HEK293 (cell line): Measurements from ENCODE around the gene ELAVL4.

Experiments used
- CTCF ChIA-PET: fragments of 350-600 bp; formaldehyde crosslinking; extraction: SDS; loops from one replicate; lab custom pipeline; 2021; ENCODE audit warnings: antibody characterized with exemption; lab: Yijun Ruan, JAX
- POLR2A ChIA-PET: fragments of 300-600 bp; formaldehyde crosslinking; extraction: SDS; loops from one replicate; lab custom pipeline; 2020; ENCODE audit warnings: antibody characterized with exemption, inconsistent platforms; lab: Yijun Ruan, JAX
- H3K27ac ChIP-seq: fragments of 200-500 bp; sonication (Bioruptor generic); 2 replicates; pipeline ENCODE4 v1.5.1; 2014; ENCODE audit warnings: low read depth, low read length, control low read depth, inconsistent platforms; ENCODE audit errors: extremely low read depth
- H3K36me3 ChIP-seq, 2 experiments: fragments of 200-500 bp in 1 of 2; sonication (Bioruptor generic) in 1 of 2; 1 replicate in 1 of 2; 2 replicates in 1 of 2; pipeline ENCODE4 v1.5.1; 2014 to 2017; ENCODE audit warnings: inconsistent platforms in 2 of 2, low read length in 2 of 2; ENCODE audit not compliant: control insufficient read depth in 2 of 2, insufficient read depth in 1 of 2
- H3K4me1 ChIP-seq: fragments of 200-500 bp; sonication (Bioruptor generic); 2 replicates; pipeline ENCODE4 v1.5.1; 2014; ENCODE audit warnings: mild to moderate bottlenecking, low read length, inconsistent platforms; ENCODE audit not compliant: control insufficient read depth, insufficient read depth
- H3K4me3 ChIP-seq: 2 replicates; pipeline ENCODE4 v1.5.1; 2011; ENCODE audit warnings: low read depth, mild to moderate bottlenecking, control low read depth, low read length, moderate library complexity
- H3K9me3 ChIP-seq: fragments of 200-500 bp; sonication (Bioruptor generic); 2 replicates; pipeline ENCODE4 v1.5.1; 2014; ENCODE audit warnings: low read depth, low read length, inconsistent platforms; ENCODE audit not compliant: control insufficient read depth, insufficient read depth
- CTCF ChIP-seq: fragments of 450-650 bp; formaldehyde crosslinking; IDR thresholded peaks from 2 replicates; pipeline ENCODE4 v1.5.1; 2016; ENCODE audit warnings: missing biosample characterization, missing genetic modification characterization
- HOXC10 ChIP-seq: sonication (generic); formaldehyde crosslinking; IDR thresholded peaks from 2 replicates; pipeline ENCODE4 v1.8.1; 2023; ENCODE audit warnings: mild to moderate bottlenecking, missing genetic modification reagents
- KLF7 ChIP-seq: fragments of 450-650 bp; formaldehyde crosslinking; IDR thresholded peaks from 2 replicates; pipeline ENCODE4 v1.5.1; 2016; ENCODE audit warnings: missing biosample characterization, missing genetic modification characterization, borderline replicate concordance
- KLF9 ChIP-seq: fragments of 450-650 bp; formaldehyde crosslinking; IDR thresholded peaks from 2 replicates; pipeline ENCODE4 v1.5.1; 2016; ENCODE audit warnings: missing biosample characterization, missing genetic modification characterization, low read depth
- MEIS1 ChIP-seq: sonication (generic); formaldehyde crosslinking; IDR thresholded peaks from 2 replicates; pipeline ENCODE4 v1.8.1; 2022; ENCODE audit warnings: missing genetic modification reagents, mild to moderate bottlenecking, borderline replicate concordance
- PBX3 ChIP-seq: sonication (generic); formaldehyde crosslinking; IDR thresholded peaks from 2 replicates; pipeline ENCODE4 v1.8.1; 2022; ENCODE audit warnings: mild to moderate bottlenecking, moderate library complexity, missing genetic modification reagents
- REPIN1 ChIP-seq: fragments of 450-650 bp; formaldehyde crosslinking; IDR thresholded peaks from 2 replicates; pipeline ENCODE4 v1.5.1; 2017; ENCODE audit warnings: missing biosample characterization, missing genetic modification characterization, low read depth
- REST ChIP-seq: fragments of 450-650 bp; formaldehyde crosslinking; IDR thresholded peaks from 2 replicates; pipeline ENCODE4 v1.5.1; 2016; ENCODE audit warnings: missing biosample characterization, missing genetic modification characterization
- TRIM28 ChIP-seq: IDR thresholded peaks from 2 replicates; pipeline ENCODE4 v1.6.1; 2011; ENCODE audit warnings: low read length, control low read depth, borderline replicate concordance
- YY2 ChIP-seq: fragments of 450-650 bp; formaldehyde crosslinking; IDR thresholded peaks from 2 replicates; pipeline ENCODE4 v1.5.1; 2016; ENCODE audit warnings: missing biosample characterization, missing genetic modification characterization
- ZNF112 ChIP-seq: fragments of 450-650 bp; formaldehyde crosslinking; IDR thresholded peaks from 2 replicates; pipeline ENCODE4 v1.5.0; 2017; ENCODE audit warnings: missing biosample characterization, missing genetic modification characterization
- ZNF133 ChIP-seq: fragments of 450-650 bp; formaldehyde crosslinking; IDR thresholded peaks from 2 replicates; pipeline ENCODE4 v1.5.1; 2016; ENCODE audit warnings: missing biosample characterization, missing genetic modification characterization
- ZNF2 ChIP-seq: fragments of 450-650 bp; formaldehyde crosslinking; IDR thresholded peaks from 2 replicates; pipeline ENCODE4 v1.5.1; 2016; ENCODE audit warnings: missing biosample characterization, missing genetic modification characterization
- ZNF248 ChIP-seq: fragments of 450-650 bp; formaldehyde crosslinking; IDR thresholded peaks from 2 replicates; pipeline ENCODE4 v1.5.1; 2017; ENCODE audit warnings: missing biosample characterization, missing genetic modification characterization
- ZNF280D ChIP-seq: fragments of 450-650 bp; formaldehyde crosslinking; IDR thresholded peaks from 2 replicates; pipeline ENCODE4 v1.5.1; 2016; ENCODE audit warnings: missing biosample characterization, missing genetic modification characterization
- ZNF292 ChIP-seq: fragments of 450-650 bp; formaldehyde crosslinking; IDR thresholded peaks from 2 replicates; pipeline ENCODE4 v1.5.1; 2016; ENCODE audit warnings: low read depth, missing biosample characterization, missing genetic modification characterization, borderline replicate concordance
- ZNF488 ChIP-seq: fragments of 450-650 bp; formaldehyde crosslinking; IDR thresholded peaks from 2 replicates; pipeline ENCODE4 v1.5.1; 2016; ENCODE audit warnings: missing biosample characterization, missing genetic modification characterization
- ZNF621 ChIP-seq: fragments of 450-650 bp; formaldehyde crosslinking; IDR thresholded peaks from 2 replicates; pipeline ENCODE4 v1.5.1; 2017; ENCODE audit warnings: missing biosample characterization, missing genetic modification characterization
- ZNF626 ChIP-seq: fragments of 450-650 bp; sonication (Bioruptor Pico); formaldehyde crosslinking; IDR thresholded peaks from 2 replicates; pipeline ENCODE4 v1.5.1; 2018; ENCODE audit warnings: missing biosample characterization, missing genetic modification characterization, inconsistent platforms
- ZNF645 ChIP-seq: fragments of 450-650 bp; formaldehyde crosslinking; IDR thresholded peaks from 2 replicates; pipeline ENCODE4; 2016; ENCODE audit warnings: missing biosample characterization, missing genetic modification characterization
- ZNF658 ChIP-seq: fragments of 450-650 bp; formaldehyde crosslinking; IDR thresholded peaks from 2 replicates; pipeline ENCODE4; 2016; ENCODE audit warnings: missing biosample characterization, missing genetic modification characterization
- ZNF785 ChIP-seq: fragments of 450-650 bp; formaldehyde crosslinking; IDR thresholded peaks from 2 replicates; pipeline ENCODE4 v1.5.1; 2016; ENCODE audit warnings: missing biosample characterization, missing genetic modification characterization

ELAVL4 gene

GRCh38 chr1:50177994-50178393 lies 69.3 kb downstream of the ELAVL4 start:
- POLR2A ChIA-PET: no interaction called here
- Histone ChIP-seq H3K4me3 (no peak overlapping the region), H3K27ac (no peak overlapping the region), H3K36me3 (no peaks in the 10 kb centered on the region)
- TF ChIP-seq REPIN1 (tag by site-specific recombination) (no peak), ZNF133 (no peak), CTCF (tag by site-specific recombination) (no peak), ZNF280D (tag by site-specific recombination) (no peak), ZNF626 (tag by site-specific recombination) (no peak), ZNF2 (tag by site-specific recombination) (no peak), ZNF645 (tag by site-specific recombination) (no peak), ZNF785 (no peak), ZNF621 (tag by site-specific recombination) (no peak), HOXC10 (no peak), TRIM28 (no peak), ZNF112 (tag by site-specific recombination) (no peak), ZNF658 (tag by site-specific recombination) (no peak)
- TF ChIP-seq, all 188 proteins: peak for 0
- CTCF ChIA-PET: no interaction called here
- Histone ChIP-seq H3K4me1 (0 out of 2 replicates have a peak, but pooled peaks cover 2% of the 10 kb centered on the region), H3K9me3 (no peaks in the 10 kb centered on the region)

- Histone ChIP-seq H3K36me3 (no peaks in the 10 kb centered on the region), H3K9me3 (no peaks in the 10 kb centered on the region), H3K27ac (no peak overlapping the region), H3K4me1 (0 out of 2 replicates have a peak, but pooled peaks cover 2% of the 10 kb centered on the region), H3K4me3 (no peak overlapping the region)
- ChIA-PET POLR2A (no interaction called here), CTCF (no interaction called here)
- no peak for TF ChIP-seq MEIS1 (CRISPR knock-in tag)
- no peak for TF ChIP-seq ZNF2 (tag by site-specific recombination)
- no peak for TF ChIP-seq ZNF133
- TF ChIP-seq PBX3: no peak
- no peak for TF ChIP-seq ZNF292 (tag by site-specific recombination)
- no peak for TF ChIP-seq KLF7 (tag by site-specific recombination)
- TF ChIP-seq ZNF645 (tag by site-specific recombination): no peak
- no peak for TF ChIP-seq ZNF248 (tag by site-specific recombination)
- no peak for TF ChIP-seq REST (tag by site-specific recombination)
- TF ChIP-seq ZNF488: no peak
- TF ChIP-seq KLF9: no peak
- TF ChIP-seq YY2 (tag by site-specific recombination): no peak
These were observed 70.9 kb downstream of the ELAVL4 start for GRCh38 chr1:50179639-50180038.
